Hepatocyte (in vitro differentiated cells): ENCODE results near the gene YARS1. TPM values are rescaled to one million over a fixed set of nuclear protein-coding genes. Genes with fewer than 3 reads are reported as not detected.

Experiments used
- DNase-seq: peaks from one replicate; pipeline ENCODE4 v3.0.0-alpha.2; 2016; ENCODE audit warnings: low spot score
- H2AFZ ChIP-seq: fragments of 200-600 bp; sonication (generic); 2 replicates; pipeline ENCODE4 v1.6.0; 2016; ENCODE audit warnings: antibody characterized with exemption, mild to moderate bottlenecking
- H3K27ac ChIP-seq: fragments of 200-600 bp; sonication (generic); 2 replicates; pipeline ENCODE4 v1.5.1; 2016; ENCODE audit warnings: mild to moderate bottlenecking
- H3K27me3 ChIP-seq: fragments of 200-600 bp; sonication (generic); 2 replicates; pipeline ENCODE4 v1.6.1; 2016
- H3K36me3 ChIP-seq: fragments of 200-600 bp; sonication (generic); replicated peaks from 2 replicates; pipeline ENCODE4 v1.5.1; 2016; ENCODE audit warnings: low read depth; ENCODE audit not compliant: insufficient read depth
- H3K4me1 ChIP-seq: fragments of 200-600 bp; sonication (generic); 2 replicates; pipeline ENCODE4 v1.5.1; 2016; ENCODE audit warnings: mild to moderate bottlenecking, moderate library complexity; ENCODE audit not compliant: insufficient read depth
- H3K4me2 ChIP-seq: fragments of 200-600 bp; sonication (generic); 2 replicates; pipeline ENCODE4 v1.6.0; 2016
- H3K4me3 ChIP-seq: fragments of 200-600 bp; sonication (generic); 2 replicates; pipeline ENCODE4 v1.5.1; 2016; ENCODE audit warnings: mild to moderate bottlenecking
- H3K79me2 ChIP-seq: fragments of 200-600 bp; sonication (generic); 2 replicates; pipeline ENCODE4 v1.6.0; 2017; ENCODE audit warnings: mild to moderate bottlenecking
- H3K9me2 ChIP-seq: fragments of 200-600 bp; sonication (generic); replicated peaks from 2 replicates; pipeline ENCODE4 v1.6.0; 2017; ENCODE audit warnings: mild to moderate bottlenecking; ENCODE audit not compliant: insufficient read depth
- H3K9me3 ChIP-seq: fragments of 200-600 bp; sonication (generic); 2 replicates; pipeline ENCODE4 v1.5.1; 2016; ENCODE audit warnings: low read depth, mild to moderate bottlenecking
- H4K20me1 ChIP-seq: fragments of 200-600 bp; sonication (generic); 2 replicates; pipeline ENCODE4 v1.6.0; 2016; ENCODE audit warnings: mild to moderate bottlenecking; ENCODE audit not compliant: insufficient read depth, poor library complexity, severe bottlenecking
- EZH2 ChIP-seq: fragments of 200-600 bp; sonication (generic); IDR thresholded peaks from 2 replicates; pipeline ENCODE4 v1.6.1; 2016; ENCODE audit warnings: antibody characterized with exemption, mild to moderate bottlenecking, borderline replicate concordance
- EZH2phosphoT487 ChIP-seq: fragments of 200-600 bp; sonication (generic); IDR thresholded peaks from one replicate; pipeline ENCODE4 v1.6.1; 2018; ENCODE audit warnings: antibody characterized with exemption, mild to moderate bottlenecking, low read depth, moderate library complexity; ENCODE audit not compliant: unreplicated experiment, severe bottlenecking
- WGBS: methylation state at CpG from one replicate; pipeline ENCODE4 v1.1.6; 2016; ENCODE audit warnings: low lambda C conversion rate; ENCODE audit errors: missing lambda C conversion rate; 5-methylcytosine and 5-hydroxymethylcytosine counted together
- polyA plus RNA-seq: library from polyadenylated mRNA; unstranded; fragments of >200 nt; fragmentation: Nextera tagmentation; extraction: Ambion mirVana; gene quantifications from 2 replicates; pipeline ENCODE4 v1.2.1, GENCODE V29; 2016
- total RNA-seq: library from RNA; depleted of rRNA; stranded (reverse); fragments of >200 nt; gene quantifications from 2 replicates; pipeline ENCODE4 v1.2.3, GENCODE V29; 2014
- TF ChIP-seq, protein P1 (sequence below): fragments of 200-600 bp; sonication (generic); IDR thresholded peaks from 2 replicates; pipeline ENCODE4 v1.5.1; 2016; ENCODE audit warnings: antibody characterized with exemption, mild to moderate bottlenecking; ENCODE audit not compliant: poor library complexity

Gene YARS1
- total and polyA plus RNA-seq, 2 experiments from 2014 or later: 104 to 140 TPM

DNA sequence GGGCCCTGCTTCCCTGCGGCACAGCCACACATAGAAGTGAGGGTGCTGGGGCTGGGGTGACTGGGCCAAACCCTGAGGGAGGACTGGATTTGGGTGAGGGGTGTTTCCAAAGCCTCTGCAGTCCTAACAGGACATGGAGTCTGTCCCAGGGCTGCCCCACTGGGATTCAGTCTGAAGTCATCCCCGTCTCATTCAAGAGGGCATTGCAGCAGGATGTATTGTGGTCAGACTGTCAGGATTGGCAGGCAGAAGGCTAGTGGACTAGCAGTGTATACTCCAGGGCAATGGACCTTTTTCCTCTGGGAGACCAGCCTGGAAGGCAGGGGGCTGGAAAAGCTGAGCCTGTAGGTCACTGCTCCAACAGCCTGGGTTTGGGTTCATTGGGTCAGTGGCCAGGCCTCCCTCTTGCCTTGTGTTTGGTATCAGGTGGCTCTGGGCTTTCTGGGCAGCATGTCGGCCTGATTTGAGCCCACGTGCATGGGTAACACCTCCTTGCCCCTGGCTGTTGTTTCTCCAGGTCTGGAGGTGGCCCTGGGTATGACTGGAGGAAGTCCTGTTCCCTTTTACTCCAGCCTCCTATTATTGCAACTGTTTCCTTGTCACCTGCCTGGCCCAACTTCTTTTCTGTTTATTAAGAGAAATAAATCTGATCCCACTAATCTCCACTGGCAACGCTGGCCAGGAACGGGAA is 73.6 kb downstream of the YARS1 start:
- Histone ChIP-seq H3K9me3 (no peaks in the 10 kb centered on the region), H2AFZ (no peak overlapping the region), H3K9me2 (no peaks in the 10 kb centered on the region), H3K4me2 (peak overlapping the region; percentile 78), H3K79me2 (peaks cover 57% of the 10 kb centered on the region), H3K36me3 (no peaks in the 10 kb centered on the region), H3K27me3 (no peaks in the 10 kb centered on the region), H3K4me1 (peaks cover 24% of the 10 kb centered on the region), H3K27ac (peak overlapping the region; percentile 94), H3K4me3 (peak overlapping the region; percentile 11), H4K20me1 (peaks cover 22% of the 10 kb centered on the region)
- DNase-seq: no peak
- WGBS: 32% methylated on average over 6 of the region's 6 CpGs
- TF ChIP-seq EZH2phosphoT487 (no peak), EZH2 (no peak)
- TF ChIP-seq, protein P1, sequence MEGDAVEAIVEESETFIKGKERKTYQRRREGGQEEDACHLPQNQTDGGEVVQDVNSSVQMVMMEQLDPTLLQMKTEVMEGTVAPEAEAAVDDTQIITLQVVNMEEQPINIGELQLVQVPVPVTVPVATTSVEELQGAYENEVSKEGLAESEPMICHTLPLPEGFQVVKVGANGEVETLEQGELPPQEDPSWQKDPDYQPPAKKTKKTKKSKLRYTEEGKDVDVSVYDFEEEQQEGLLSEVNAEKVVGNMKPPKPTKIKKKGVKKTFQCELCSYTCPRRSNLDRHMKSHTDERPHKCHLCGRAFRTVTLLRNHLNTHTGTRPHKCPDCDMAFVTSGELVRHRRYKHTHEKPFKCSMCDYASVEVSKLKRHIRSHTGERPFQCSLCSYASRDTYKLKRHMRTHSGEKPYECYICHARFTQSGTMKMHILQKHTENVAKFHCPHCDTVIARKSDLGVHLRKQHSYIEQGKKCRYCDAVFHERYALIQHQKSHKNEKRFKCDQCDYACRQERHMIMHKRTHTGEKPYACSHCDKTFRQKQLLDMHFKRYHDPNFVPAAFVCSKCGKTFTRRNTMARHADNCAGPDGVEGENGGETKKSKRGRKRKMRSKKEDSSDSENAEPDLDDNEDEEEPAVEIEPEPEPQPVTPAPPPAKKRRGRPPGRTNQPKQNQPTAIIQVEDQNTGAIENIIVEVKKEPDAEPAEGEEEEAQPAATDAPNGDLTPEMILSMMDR: no peak

- H3K27me3 ChIP-seq: no peaks in the 10 kb centered on the region
- peaks cover 17% of the 10 kb centered on the region for H4K20me1 ChIP-seq
- peaks cover 51% of the 10 kb centered on the region for H3K79me2 ChIP-seq
- no peak for TF ChIP-seq EZH2
- TF ChIP-seq, protein P1: no peak
- H3K4me2 ChIP-seq: peak overlapping the region; percentile 78
- no peaks in the 10 kb centered on the region for H3K9me3 ChIP-seq
- H3K4me3 ChIP-seq: peak overlapping the region; percentile 76
- no peak overlapping the region for H2AFZ ChIP-seq
- H3K4me1 ChIP-seq: peaks cover 24% of the 10 kb centered on the region
- H3K27ac ChIP-seq: peak overlapping the region; percentile 94
- WGBS: 38% methylated on average over 4 of the region's 4 CpGs
- peak; percentile 60 for DNase-seq
- no peaks in the 10 kb centered on the region for H3K9me2 ChIP-seq
- H3K36me3 ChIP-seq: no peaks in the 10 kb centered on the region
These were observed 74.2 kb downstream of the YARS1 start for GRCh38 chr1:32742956-32743355.

- Histone ChIP-seq H3K36me3 (no peaks in the 10 kb centered on the region), H3K4me1 (peaks cover 24% of the 10 kb centered on the region), H3K9me2 (no peaks in the 10 kb centered on the region), H3K27ac (peak overlapping the region; percentile 94), H3K9me3 (no peaks in the 10 kb centered on the region), H3K27me3 (no peaks in the 10 kb centered on the region), H4K20me1 (peaks cover 16% of the 10 kb centered on the region), H3K79me2 (peaks cover 45% of the 10 kb centered on the region), H3K4me2 (peak overlapping the region; percentile 78), H3K4me3 (peak overlapping the region; percentile 76), H2AFZ (peak overlapping the region; percentile 83)
- WGBS: 22% methylated on average over 12 of the region's 28 CpGs
- DNase-seq: peak; percentile 67
- TF ChIP-seq EZH2phosphoT487: no peak
- TF ChIP-seq, protein P1: no peak
- TF ChIP-seq EZH2: no peak
These were observed 74.8 kb downstream of the YARS1 start for GRCh38 chr1:32742199-32742947.
